IPS DF 19.7 (cell line): ENCODE measurements around the gene ALG6.

Experiments
- DNase-seq: peaks from one replicate; pipeline ENCODE4 v3.0.0-alpha.2; 2013; ENCODE audit warnings: low read depth, low spot score

The ALG6 gene

GRCh38 chr1:63367215-63368103 is at the start of gene ALG6:
Gene ALG6 (plus strand): TSS chr1:63367627. CDS start chr1:63370978, 3,351 bp downstream.
- DNase-seq = peak; percentile 84

GRCh38 chr1:63317817-63318152 is 49.6 kb upstream of the ALG6 start:
- no peak for DNase-seq

DNA sequence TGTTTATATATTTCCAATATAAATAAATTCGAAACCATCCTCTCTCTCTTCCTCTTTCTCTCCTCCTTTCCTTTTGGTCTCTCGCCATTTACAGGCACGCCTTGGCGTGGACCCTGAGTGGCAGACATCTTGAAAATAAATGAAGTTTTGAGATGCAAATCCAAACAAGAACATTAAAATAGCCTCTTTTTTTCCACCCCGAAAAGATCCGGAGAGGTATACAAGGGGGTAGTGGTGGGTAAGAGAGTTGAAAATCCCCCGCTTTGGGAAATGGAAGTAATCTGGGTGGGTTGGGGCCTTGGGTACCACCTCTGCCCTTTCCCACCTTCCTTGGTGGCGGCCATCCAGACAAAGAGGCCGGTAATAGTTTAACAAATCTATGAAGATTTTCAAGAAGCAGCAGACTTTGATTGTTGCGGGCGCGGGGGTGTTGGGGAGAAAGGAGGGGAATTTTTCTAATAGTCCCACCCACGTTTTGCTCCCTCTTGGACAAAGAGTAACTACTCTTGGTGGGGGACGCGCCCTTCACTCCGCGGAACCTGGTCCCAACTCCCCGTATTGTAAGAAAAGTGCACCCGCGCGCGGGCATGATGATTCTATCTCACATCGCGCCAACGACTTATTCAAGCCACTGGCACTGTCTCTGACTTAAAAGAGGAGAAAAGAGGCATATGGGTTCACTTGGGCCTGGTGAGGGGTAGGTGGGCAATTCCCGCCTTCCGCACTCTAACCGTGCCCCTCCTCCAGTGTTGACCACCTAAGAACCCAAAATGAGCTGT is 49.0 kb upstream of the ALG6 start:
- DNase-seq = no peak

DNA sequence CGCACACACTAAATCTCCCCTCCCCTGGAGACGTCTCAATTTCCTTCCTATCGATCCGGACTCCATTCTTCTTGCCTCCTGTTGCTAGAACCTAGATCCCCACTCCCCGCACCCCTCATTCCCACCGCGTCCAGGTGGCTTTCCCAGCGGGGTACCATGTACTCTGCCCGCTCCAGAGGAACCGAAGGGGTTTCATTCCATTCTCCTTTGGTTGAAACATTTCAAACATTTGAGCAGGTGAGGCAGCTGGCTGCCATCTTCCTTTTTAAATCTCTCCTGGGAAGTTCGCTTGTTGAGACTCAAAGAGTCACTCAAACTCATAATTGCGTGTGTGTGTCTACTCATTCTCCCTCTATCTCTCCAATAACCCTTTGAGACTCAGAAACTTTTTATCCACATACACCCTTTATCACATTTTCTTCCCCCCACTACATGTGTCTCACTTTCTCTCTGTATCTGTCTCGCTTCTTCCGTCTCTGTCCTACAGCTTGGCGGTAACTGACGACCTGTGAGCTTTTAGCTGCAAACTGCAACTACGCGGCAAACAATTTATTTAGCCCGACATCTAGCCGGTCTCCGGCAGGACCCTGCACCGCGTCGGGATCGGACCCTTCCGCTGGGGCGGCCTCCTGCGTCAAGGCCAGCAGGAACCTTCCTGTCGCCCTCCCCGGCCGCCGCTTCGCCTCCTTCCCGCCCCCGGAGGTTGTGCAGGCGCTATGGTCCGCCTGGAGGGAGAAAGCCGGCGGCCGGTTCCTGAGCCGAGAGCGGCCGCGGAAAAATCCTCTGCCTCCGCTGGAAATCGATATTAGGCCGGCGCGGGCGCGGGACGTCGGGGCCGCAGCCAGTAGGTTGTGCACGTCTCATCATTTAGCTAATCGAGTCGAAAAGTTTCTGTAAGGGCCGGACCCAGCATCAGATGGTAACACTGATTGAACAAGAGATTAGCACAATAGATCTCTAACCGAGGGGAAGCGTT is 48.1 kb upstream of the ALG6 start:
- no peak for DNase-seq

- no peak for DNase-seq
These were observed 47.3 kb upstream of the ALG6 start for GRCh38 chr1:63320022-63320721.

- DNase-seq = no peak
These were observed 46.2 kb upstream of the ALG6 start for GRCh38 chr1:63321066-63321784.

DNA sequence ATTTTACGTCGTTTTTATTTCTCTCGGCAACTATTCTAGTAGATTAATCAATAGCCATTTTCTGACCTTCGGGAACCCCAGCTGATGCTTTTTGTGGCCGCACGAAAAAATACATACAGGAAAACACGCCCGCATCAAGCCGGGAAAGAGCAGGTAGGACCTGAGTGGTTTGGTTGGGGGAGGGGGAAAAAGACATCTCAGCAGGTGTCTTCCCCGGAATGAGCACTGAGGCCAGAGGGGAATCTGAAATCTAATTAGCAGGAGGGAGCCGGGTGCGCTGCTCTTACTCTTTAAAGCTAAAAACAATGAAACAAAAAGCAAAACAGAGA is 45.7 kb upstream of the ALG6 start:
- no peak for DNase-seq

GRCh38 chr1:63322114-63322943 is 45.1 kb upstream of the ALG6 start, which contains the start of gene FOXD3:
Gene FOXD3 (plus strand): TSS chr1:63322567. CDS start chr1:63323059, 492 bp downstream.
- DNase-seq = no peak

DNA sequence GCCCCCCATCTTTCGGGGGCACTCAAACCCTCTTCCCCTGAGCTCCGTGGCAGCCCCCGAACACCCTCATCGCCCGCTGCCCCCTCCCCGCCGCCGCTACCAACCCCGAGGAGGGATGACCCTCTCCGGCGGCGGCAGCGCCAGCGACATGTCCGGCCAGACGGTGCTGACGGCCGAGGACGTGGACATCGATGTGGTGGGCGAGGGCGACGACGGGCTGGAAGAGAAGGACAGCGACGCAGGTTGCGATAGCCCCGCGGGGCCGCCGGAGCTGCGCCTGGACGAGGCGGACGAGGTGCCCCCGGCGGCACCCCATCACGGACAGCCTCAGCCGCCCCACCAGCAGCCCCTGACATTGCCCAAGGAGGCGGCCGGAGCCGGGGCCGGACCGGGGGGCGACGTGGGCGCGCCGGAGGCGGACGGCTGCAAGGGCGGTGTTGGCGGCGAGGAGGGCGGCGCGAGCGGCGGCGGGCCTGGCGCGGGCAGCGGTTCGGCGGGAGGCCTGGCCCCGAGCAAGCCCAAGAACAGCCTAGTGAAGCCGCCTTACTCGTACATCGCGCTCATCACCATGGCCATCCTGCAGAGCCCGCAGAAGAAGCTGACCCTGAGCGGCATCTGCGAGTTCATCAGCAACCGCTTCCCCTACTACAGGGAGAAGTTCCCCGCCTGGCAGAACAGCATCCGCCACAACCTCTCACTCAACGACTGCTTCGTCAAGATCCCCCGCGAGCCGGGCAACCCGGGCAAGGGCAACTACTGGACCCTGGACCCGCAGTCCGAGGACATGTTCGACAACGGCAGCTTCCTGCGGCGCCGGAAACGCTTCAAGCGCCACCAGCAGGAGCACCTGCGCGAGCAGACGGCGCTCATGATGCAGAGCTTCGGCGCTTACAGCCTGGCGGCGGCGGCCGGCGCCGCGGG is 44.2 kb upstream of the ALG6 start:
- DNase-seq = no peak

- DNase-seq = no peak
These were observed 43.3 kb upstream of the ALG6 start for GRCh38 chr1:63323865-63324778.

DNA sequence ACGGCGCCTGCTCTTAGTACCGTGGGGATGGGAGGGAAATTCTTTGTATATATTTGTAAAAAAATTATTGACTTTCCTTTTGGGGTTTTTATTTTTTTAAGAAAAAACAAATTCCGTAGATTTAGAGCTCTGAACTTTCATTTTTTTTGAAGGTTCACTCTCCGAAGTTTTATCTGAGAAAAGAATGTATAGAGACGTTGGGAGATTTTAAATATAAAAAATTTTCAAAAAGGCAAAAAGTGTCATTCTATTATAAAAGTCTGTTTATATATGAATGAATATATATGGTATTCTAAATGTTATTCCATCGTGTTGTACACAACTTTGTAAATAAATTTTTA is 42.7 kb upstream of the ALG6 start:
- no peak for DNase-seq

GRCh38 chr1:63325279-63325985 is 42.0 kb upstream of the ALG6 start:
- DNase-seq = no peak

DNA sequence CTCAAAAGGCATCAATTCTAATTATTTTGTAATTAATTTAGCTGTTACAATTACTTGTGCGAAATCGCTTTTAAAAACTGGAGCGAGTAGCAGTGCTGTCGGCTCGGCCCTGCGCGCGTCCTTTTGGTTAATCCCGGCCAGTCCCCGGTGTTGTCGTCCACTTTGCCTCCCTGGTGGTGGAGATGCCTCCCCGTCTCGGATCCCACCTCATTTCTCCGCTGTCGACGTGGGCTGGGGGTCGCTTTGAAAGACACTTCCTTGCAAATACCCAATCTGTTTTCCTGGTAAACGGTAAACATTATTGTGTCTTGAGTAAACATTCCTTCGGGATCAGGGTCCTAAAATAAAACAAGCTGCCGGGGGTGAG is 41.3 kb upstream of the ALG6 start:
- no peak for DNase-seq

- no peak for DNase-seq
These were observed 40.7 kb upstream of the ALG6 start for GRCh38 chr1:63326473-63327380.

- DNase-seq = peak; percentile 83
These were observed 39.9 kb upstream of the ALG6 start for GRCh38 chr1:63327417-63328054.
